CD4-positive, alpha-beta memory T cell (primary cell): Measurements from ENCODE around the gene PPP1R9A. TPM values are rescaled to one million over a fixed set of nuclear protein-coding genes. Genes with fewer than 3 reads are reported as not detected.
"Not testable (repeated sequence)": the region's sequence is repeated elsewhere in the genome, so short reads cannot be mapped to it uniquely, and the experiment has no call there.

Source experiments
- CTCF ChIA-PET: fragments of 350-600 bp; sonication (Branson Sonifier 250); formaldehyde crosslinking; loops from one replicate; lab custom pipeline; 2021; ENCODE audit warnings: inconsistent platforms; ENCODE audit not compliant: partially characterized antibody; lab: Charles Lee
- POLR2A ChIA-PET: fragments of 350-600 bp; sonication (Branson Sonifier 250); formaldehyde crosslinking; loops from one replicate; lab custom pipeline; 2021; ENCODE audit not compliant: partially characterized antibody; lab: Charles Lee
- DNase-seq, 5 donors: peaks; one replicate each; pipeline versions ENCODE4 v3.0.0 to v3.0.0-alpha.2; 2020 to 2022; ENCODE audit warnings: mixed read lengths in 1 of 5
- H3K27ac ChIP-seq: one replicate; pipeline ENCODE4 v1.7.0; 2013; ENCODE audit warnings: low read depth, low read length
- H3K27me3 ChIP-seq: 2 replicates; pipeline ENCODE4 v1.7.0; 2013; ENCODE audit warnings: mild to moderate bottlenecking, low read length, moderate library complexity; ENCODE audit not compliant: insufficient read depth
- H3K36me3 ChIP-seq: 2 replicates; pipeline ENCODE4 v1.7.0; 2013; ENCODE audit warnings: mild to moderate bottlenecking, low read length, moderate library complexity; ENCODE audit not compliant: insufficient read depth
- H3K4me1 ChIP-seq: 2 replicates; pipeline ENCODE4 v1.7.0; 2013; ENCODE audit warnings: mild to moderate bottlenecking, low read length, moderate library complexity; ENCODE audit not compliant: insufficient read depth
- H3K4me3 ChIP-seq, 2 donors: one replicate each; pipeline ENCODE4 v1.7.0; 2013; ENCODE audit warnings: low read length in 2 of 2, mild to moderate bottlenecking in 1 of 2
- H3K9me3 ChIP-seq, 2 donors: one replicate each; pipeline ENCODE4 v1.7.0; 2013; ENCODE audit warnings: low read length in 2 of 2, control low read depth in 1 of 2; ENCODE audit not compliant: control insufficient read depth in 1 of 2
- H3K27ac Mint-ChIP-seq, 7 donors: one replicate each; pipeline ENCODE4 v1.8.0; 2020 to 2021; ENCODE audit warnings: mixed read lengths in 7 of 7, mild to moderate bottlenecking in 6 of 7, inconsistent platforms in 3 of 7, moderate library complexity in 3 of 7
- H3K27me3 Mint-ChIP-seq, 2 donors: one replicate each; pipeline ENCODE4 v1.8.0; 2020 to 2021; ENCODE audit warnings: mixed read lengths in 2 of 2
- H3K36me3 Mint-ChIP-seq, 2 donors: one replicate each; pipeline ENCODE4 v1.8.0; 2020 to 2021; ENCODE audit warnings: mixed read lengths in 2 of 2, inconsistent platforms in 1 of 2, mild to moderate bottlenecking in 1 of 2
- H3K4me1 Mint-ChIP-seq, 4 donors: one replicate each; pipeline ENCODE4 v1.8.0; 2020 to 2021; ENCODE audit warnings: mixed read lengths in 4 of 4, mild to moderate bottlenecking in 1 of 4
- H3K4me3 Mint-ChIP-seq, 8 donors: one replicate each; pipeline ENCODE4 v1.8.0; 2020 to 2021; ENCODE audit warnings: mixed read lengths in 8 of 8, mild to moderate bottlenecking in 7 of 8, moderate library complexity in 6 of 8, inconsistent platforms in 3 of 8
- H3K9me3 Mint-ChIP-seq, 8 donors: one replicate each; pipeline ENCODE4 v1.8.0; 2020 to 2021; ENCODE audit warnings: mixed read lengths in 8 of 8, mild to moderate bottlenecking in 5 of 8, inconsistent platforms in 3 of 8, moderate library complexity in 1 of 8
- intact Hi-C: fragments of 100-400 bp; cut with micrococcal nuclease; formaldehyde crosslinking; loops from one replicate; pipeline ENCODE4 v1.15.1; 2023
- polyA plus RNA-seq, 2 donors: library from polyadenylated mRNA; unstranded; fragments of 300-500 nt; fragmentation: Illumina TruSeq; gene quantifications; one replicate each; pipeline ENCODE4 v1.2.3, GENCODE V29; 2021
- total RNA-seq, 2 experiments: library from RNA; stranded (reverse); gene quantifications; one replicate each; pipeline ENCODE4 v1.2.3, GENCODE V29; 2021

The PPP1R9A gene
- total and polyA plus RNA-seq, 4 experiments from 2014 or later: not detected

GRCh38 chr7:94999069-94999351 is 91.6 kb downstream of the PPP1R9A start:
- no peaks in the 10 kb centered on the region for H3K4me1 Mint-ChIP-seq
- intact Hi-C loops: no loop called here

GRCh38 chr7:94999601-95000000 is 92.2 kb downstream of the PPP1R9A start:
- not testable (repeated sequence) for DNase-seq, H3K27me3 Mint-ChIP-seq

More at GRCh38 chr7:94999069-94999351, 91.6 kb downstream of the PPP1R9A start:
- Histone ChIP-seq H3K27ac (no peak overlapping the region), H3K27me3 (no peaks in the 10 kb centered on the region), H3K9me3 (no peaks in the 10 kb centered on the region), H3K4me1 (no peaks in the 10 kb centered on the region), H3K4me3 (no peak overlapping the region), H3K36me3 (no peaks in the 10 kb centered on the region)
- H3K27ac Mint-ChIP-seq: no peak overlapping the region
- peaks cover 0 to 1% (median 0%) of the 10 kb centered on the region in 8 donors for H3K9me3 Mint-ChIP-seq
- H3K4me3 Mint-ChIP-seq: no peak overlapping the region
- POLR2A ChIA-PET: no interaction called here
- CTCF ChIA-PET: no interaction called here
- no peaks in the 10 kb centered on the region for H3K36me3 Mint-ChIP-seq
- no peaks in the 10 kb centered on the region for H3K27me3 Mint-ChIP-seq
- DNase-seq: no peak

DNA sequence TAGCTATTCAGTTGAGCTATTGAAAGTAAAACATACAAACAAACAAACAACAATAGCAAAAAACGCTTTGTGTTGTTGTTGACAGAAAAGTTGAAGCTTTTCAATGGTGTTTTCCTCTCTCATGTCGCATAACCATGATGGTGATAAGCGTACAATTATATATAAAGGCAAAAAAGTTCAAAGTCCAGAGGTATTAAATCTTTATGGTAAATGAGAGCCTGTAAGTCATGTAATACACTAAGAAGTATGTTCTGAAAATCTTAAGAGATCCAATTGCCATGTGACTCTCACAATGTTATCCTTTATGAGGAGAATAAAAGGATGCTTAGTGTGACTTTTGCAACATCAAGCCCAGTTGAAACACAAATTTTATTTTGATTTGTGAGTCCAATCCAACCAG is 93.9 kb downstream of the PPP1R9A start:
- intact Hi-C loops: no loop called here
- H3K4me3 ChIP-seq: no peak overlapping the region
- DNase-seq: no peak
- H3K4me1 Mint-ChIP-seq: no peaks in the 10 kb centered on the region
- H3K27ac ChIP-seq: no peak overlapping the region
- no peaks in the 10 kb centered on the region for H3K9me3 ChIP-seq
- H3K9me3 Mint-ChIP-seq: peaks cover 0 to 1% (median 0%) of the 10 kb centered on the region in 8 donors
- CTCF ChIA-PET: no interaction called here
- H3K27ac Mint-ChIP-seq: no peak overlapping the region
- no peaks in the 10 kb centered on the region for H3K36me3 ChIP-seq
- H3K36me3 Mint-ChIP-seq: no peaks in the 10 kb centered on the region
- H3K27me3 Mint-ChIP-seq: no peaks in the 10 kb centered on the region
- H3K4me3 Mint-ChIP-seq: no peak overlapping the region
- H3K4me1 ChIP-seq: no peaks in the 10 kb centered on the region
- POLR2A ChIA-PET: no interaction called here
- H3K27me3 ChIP-seq: no peaks in the 10 kb centered on the region

More at GRCh38 chr7:94999601-95000000, 92.2 kb downstream of the PPP1R9A start:
- H3K9me3 ChIP-seq, H3K4me1 ChIP-seq, H3K27ac Mint-ChIP-seq, H3K27ac ChIP-seq, H3K27me3 ChIP-seq, intact Hi-C loops, H3K4me1 Mint-ChIP-seq, H3K36me3 ChIP-seq, H3K4me3 ChIP-seq, H3K9me3 Mint-ChIP-seq, H3K36me3 Mint-ChIP-seq, H3K4me3 Mint-ChIP-seq, POLR2A ChIA-PET, CTCF ChIA-PET: not testable (repeated sequence)

GRCh38 chr7:95001815-95002561 is 94.6 kb downstream of the PPP1R9A start:
- H3K27me3 Mint-ChIP-seq: no peaks in the 10 kb centered on the region
- H3K27ac ChIP-seq: no peak overlapping the region
- H3K4me3 ChIP-seq: no peak overlapping the region
- H3K27ac Mint-ChIP-seq: no peak overlapping the region
- H3K9me3 Mint-ChIP-seq: peaks cover 0 to 1% (median 0%) of the 10 kb centered on the region in 8 donors
- H3K9me3 ChIP-seq: no peaks in the 10 kb centered on the region
- POLR2A ChIA-PET: no interaction called here
- H3K36me3 ChIP-seq: no peaks in the 10 kb centered on the region
- no peak overlapping the region for H3K4me3 Mint-ChIP-seq
- CTCF ChIA-PET: no interaction called here
- no peaks in the 10 kb centered on the region for H3K4me1 Mint-ChIP-seq
- no peaks in the 10 kb centered on the region for H3K36me3 Mint-ChIP-seq
- DNase-seq: no peak
- H3K4me1 ChIP-seq: no peaks in the 10 kb centered on the region
- intact Hi-C loops: no loop called here
- no peaks in the 10 kb centered on the region for H3K27me3 ChIP-seq

GRCh38 chr7:95002775-95003174 is 95.4 kb downstream of the PPP1R9A start:
- no peaks in the 10 kb centered on the region for H3K27me3 Mint-ChIP-seq
- H3K36me3 Mint-ChIP-seq: no peaks in the 10 kb centered on the region

DNA sequence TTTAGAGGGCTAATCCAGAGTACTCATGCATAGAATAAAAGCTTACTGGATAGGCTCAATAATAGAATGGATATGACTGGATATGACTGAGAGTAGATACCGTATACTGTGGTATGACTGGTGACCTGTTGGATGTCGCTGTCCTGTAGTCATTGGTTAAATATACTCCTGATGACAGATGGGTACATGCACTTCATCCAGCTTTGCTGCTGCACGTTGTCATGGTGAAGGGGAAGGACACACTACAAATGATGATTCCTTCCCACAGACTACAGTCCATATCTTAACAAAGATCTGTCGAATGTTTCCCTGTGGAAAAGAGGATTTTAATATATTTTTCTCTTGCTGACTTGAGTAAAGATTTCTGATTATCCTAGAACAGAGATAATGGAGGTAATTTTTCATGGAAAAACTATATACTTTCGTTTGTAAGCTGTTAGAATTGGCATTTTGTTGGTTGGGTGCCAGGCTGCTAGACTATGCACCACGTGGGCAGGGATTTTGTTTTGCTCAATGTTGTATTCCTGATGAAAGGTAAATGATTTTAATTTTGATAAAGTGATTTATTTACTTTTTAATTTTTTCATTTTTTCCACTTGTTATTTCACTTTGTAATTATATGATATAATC is 97.3 kb downstream of the PPP1R9A start:
- DNase-seq: no peak
- no peaks in the 10 kb centered on the region for H3K9me3 ChIP-seq
- POLR2A ChIA-PET: no interaction called here
- no peaks in the 10 kb centered on the region for H3K27me3 Mint-ChIP-seq
- no peak overlapping the region for H3K27ac Mint-ChIP-seq
- H3K4me3 ChIP-seq: no peak overlapping the region
- H3K4me1 ChIP-seq: no peaks in the 10 kb centered on the region
- peaks cover 0 to 2% (median 0%) of the 10 kb centered on the region in 8 donors for H3K9me3 Mint-ChIP-seq
- H3K4me3 Mint-ChIP-seq: no peak overlapping the region
- no peaks in the 10 kb centered on the region for H3K27me3 ChIP-seq
- intact Hi-C loops: no loop called here
- CTCF ChIA-PET: interaction anchor here (0.5 kb wide), 1 partner anchor 598 kb away, joined by 3 read pairs; no protein-coding TSS in a partner anchor
- H3K36me3 ChIP-seq: no peaks in the 10 kb centered on the region
- no peaks in the 10 kb centered on the region for H3K36me3 Mint-ChIP-seq
- H3K27ac ChIP-seq: no peak overlapping the region
- no peaks in the 10 kb centered on the region for H3K4me1 Mint-ChIP-seq

More at GRCh38 chr7:95002775-95003174, 95.4 kb downstream of the PPP1R9A start:
- no peaks in the 10 kb centered on the region for H3K4me1 Mint-ChIP-seq
- DNase-seq: no peak
- Histone ChIP-seq H3K4me3 (no peak overlapping the region), H3K27me3 (no peaks in the 10 kb centered on the region), H3K9me3 (no peaks in the 10 kb centered on the region), H3K4me1 (no peaks in the 10 kb centered on the region), H3K27ac (no peak overlapping the region), H3K36me3 (no peaks in the 10 kb centered on the region)
- peaks cover 0 to 1% (median 0%) of the 10 kb centered on the region in 8 donors for H3K9me3 Mint-ChIP-seq
- ChIA-PET CTCF (no interaction called here), POLR2A (no interaction called here)
- intact Hi-C loops: no loop called here
- H3K4me3 Mint-ChIP-seq: no peak overlapping the region
- no peak overlapping the region for H3K27ac Mint-ChIP-seq

GRCh38 chr7:95006010-95006409 is 98.6 kb downstream of the PPP1R9A start:
- Histone ChIP-seq H3K27ac (no peak overlapping the region), H3K36me3 (no peaks in the 10 kb centered on the region), H3K4me3 (no peak overlapping the region), H3K9me3 (no peaks in the 10 kb centered on the region), H3K27me3 (no peaks in the 10 kb centered on the region), H3K4me1 (no peaks in the 10 kb centered on the region)
- no peak overlapping the region for H3K27ac Mint-ChIP-seq
- no peak overlapping the region for H3K4me3 Mint-ChIP-seq
- H3K9me3 Mint-ChIP-seq: peaks cover 0 to 2% (median 0%) of the 10 kb centered on the region in 8 donors
- no peaks in the 10 kb centered on the region for H3K4me1 Mint-ChIP-seq
- CTCF ChIA-PET: no interaction called here
- POLR2A ChIA-PET: no interaction called here
- intact Hi-C loops: no loop called here
- H3K36me3 Mint-ChIP-seq: no peaks in the 10 kb centered on the region
- H3K27me3 Mint-ChIP-seq: no peaks in the 10 kb centered on the region
- DNase-seq: no peak
